Mesenchymal stem cell (in vitro differentiated cells and primary cell): Measurements from ENCODE around the gene PRR7.
"Not testable (repeated sequence)": the region's sequence is repeated elsewhere in the genome, so short reads cannot be mapped to it uniquely, and the experiment has no call there.

Source experiments
- DNase-seq: peaks from one replicate; pipeline ENCODE4 v3.0.0-alpha.2; 2013
- H2AFZ ChIP-seq: one replicate; pipeline ENCODE4 v1.6.1; 2013; ENCODE audit warnings: low read depth, mild to moderate bottlenecking, control low read depth, inconsistent platforms, low read length, moderate library complexity
- H2AK5ac ChIP-seq: 2 replicates; pipeline ENCODE4 v1.6.1; 2013; ENCODE audit warnings: low read length, moderate library complexity, mild to moderate bottlenecking, inconsistent platforms; ENCODE audit not compliant: severe bottlenecking
- H2BK120ac ChIP-seq: one replicate; pipeline ENCODE4 v1.6.1; 2013; ENCODE audit warnings: low read depth, mild to moderate bottlenecking, inconsistent platforms, low read length, moderate library complexity
- H2BK12ac ChIP-seq, 2 experiments: one replicate each; pipeline ENCODE4 v1.6.1; 2013; ENCODE audit warnings: inconsistent platforms in 2 of 2, low read length in 2 of 2, mild to moderate bottlenecking in 2 of 2, moderate library complexity in 2 of 2, control low read depth in 1 of 2
- H2BK15ac ChIP-seq: one replicate; pipeline ENCODE4 v1.6.1; 2013; ENCODE audit warnings: mild to moderate bottlenecking, low read depth, inconsistent platforms; ENCODE audit not compliant: poor library complexity, severe bottlenecking
- H2BK5ac ChIP-seq: 2 replicates; pipeline ENCODE4 v1.6.1; 2013; ENCODE audit warnings: low read depth, mild to moderate bottlenecking, low read length, control low read depth, inconsistent platforms; ENCODE audit not compliant: poor library complexity, severe bottlenecking
- H3K14ac ChIP-seq, 2 experiments: one replicate each; pipeline ENCODE4 v1.6.1; 2013; ENCODE audit warnings: inconsistent platforms in 2 of 2, low read length in 2 of 2, control low read depth in 1 of 2, mild to moderate bottlenecking in 1 of 2, moderate library complexity in 1 of 2
- H3K18ac ChIP-seq, 2 experiments: one replicate each; pipeline ENCODE4 v1.6.1; 2013; ENCODE audit warnings: inconsistent platforms in 2 of 2, low read length in 2 of 2, control low read depth in 1 of 2, low read depth in 1 of 2, mild to moderate bottlenecking in 1 of 2
- H3K23ac ChIP-seq, 2 experiments: one replicate each; pipeline ENCODE4 v1.6.1; 2013; ENCODE audit warnings: inconsistent platforms in 2 of 2, low read length in 2 of 2, mild to moderate bottlenecking in 2 of 2, moderate library complexity in 2 of 2, control low read depth in 1 of 2
- H3K27ac ChIP-seq: 2 replicates; pipeline ENCODE4 v1.5.1; 2013; ENCODE audit warnings: mild to moderate bottlenecking, moderate library complexity, low read length, control low read depth, inconsistent platforms; ENCODE audit not compliant: poor library complexity, severe bottlenecking
- H3K27me3 ChIP-seq, 2 experiments: 2 replicates each; pipeline versions ENCODE4 v1.6.1 to v1.7.0; 2013; ENCODE audit warnings: low read length in 2 of 2, mild to moderate bottlenecking in 2 of 2, moderate library complexity in 2 of 2, control low read depth in 1 of 2, inconsistent platforms in 1 of 2; ENCODE audit not compliant: control insufficient read depth in 1 of 2, insufficient read depth in 1 of 2
- H3K36me3 ChIP-seq, 2 experiments: 2 replicates each; pipeline versions ENCODE4 v1.6.1 to v1.7.0; 2013; ENCODE audit warnings: low read length in 2 of 2, control low read depth in 1 of 2, inconsistent platforms in 1 of 2, low read depth in 1 of 2, mild to moderate bottlenecking in 1 of 2; ENCODE audit not compliant: insufficient read depth in 2 of 2, control insufficient read depth in 1 of 2
- H3K4ac ChIP-seq, 2 experiments: one replicate each; pipeline ENCODE4 v1.6.1; 2013; ENCODE audit warnings: inconsistent platforms in 2 of 2, low read length in 2 of 2, mild to moderate bottlenecking in 2 of 2, moderate library complexity in 2 of 2, control low read depth in 1 of 2, low read depth in 1 of 2
- H3K4me1 ChIP-seq: 2 replicates; pipeline ENCODE4 v1.6.1; 2013; ENCODE audit warnings: low read depth, low read length, control low read depth; ENCODE audit not compliant: control insufficient read depth, insufficient read depth
- H3K4me2 ChIP-seq: 2 replicates; pipeline ENCODE4 v1.6.1; 2013; ENCODE audit warnings: low read length, mild to moderate bottlenecking, inconsistent platforms; ENCODE audit not compliant: poor library complexity, severe bottlenecking
- H3K4me3 ChIP-seq, 2 experiments: 2 replicates each; pipeline versions ENCODE4 v1.5.1 to v1.7.0; 2013; ENCODE audit warnings: low read length in 2 of 2, mild to moderate bottlenecking in 2 of 2, control low read depth in 1 of 2, low read depth in 1 of 2; ENCODE audit not compliant: insufficient read depth in 1 of 2
- H3K79me1 ChIP-seq: replicated peaks from 2 replicates; pipeline ENCODE4 v1.6.1; 2013; ENCODE audit warnings: mild to moderate bottlenecking, control low read depth, low read length, inconsistent platforms; ENCODE audit not compliant: poor library complexity, severe bottlenecking
- H3K9ac ChIP-seq: 2 replicates; pipeline ENCODE4 v1.7.0; 2013; ENCODE audit warnings: mild to moderate bottlenecking, low read length, moderate library complexity
- H3K9me3 ChIP-seq: 2 replicates; pipeline ENCODE4 v1.7.0; 2013; ENCODE audit warnings: mild to moderate bottlenecking, low read length; ENCODE audit not compliant: control insufficient read depth
- H4K8ac ChIP-seq: one replicate; pipeline ENCODE4 v1.6.1; 2013; ENCODE audit warnings: inconsistent platforms, mild to moderate bottlenecking, low read length, moderate library complexity
- H4K91ac ChIP-seq: one replicate; pipeline ENCODE4 v1.6.1; 2013; ENCODE audit warnings: mild to moderate bottlenecking, low read length, inconsistent platforms
- WGBS: methylation state at CpG from one replicate; pipeline ENCODE4 v1.1.7; 2013; ENCODE audit warnings: mixed read lengths; 5-methylcytosine and 5-hydroxymethylcytosine counted together

PRR7 gene

DNA sequence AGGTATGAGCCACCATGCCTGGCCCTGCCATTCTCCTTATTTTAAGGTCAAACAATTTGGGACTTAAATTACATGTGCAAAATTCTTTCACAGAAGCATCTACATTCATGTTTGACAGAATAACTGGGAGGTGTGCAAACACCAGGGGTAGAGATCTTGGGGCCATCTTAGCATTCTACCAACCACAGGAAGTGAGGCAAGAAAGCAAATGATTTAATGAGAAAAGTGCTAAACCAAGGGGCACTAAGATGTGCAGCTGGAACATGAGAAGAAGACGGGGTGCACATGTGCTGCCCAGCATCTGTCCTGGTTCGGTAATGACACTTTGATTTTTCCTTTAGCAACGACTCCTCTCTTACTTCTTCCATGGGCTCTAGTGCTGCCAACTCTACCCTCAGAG, 36.0 kb upstream of the PRR7 start:
- no peak overlapping the region for H4K91ac ChIP-seq

DNA sequence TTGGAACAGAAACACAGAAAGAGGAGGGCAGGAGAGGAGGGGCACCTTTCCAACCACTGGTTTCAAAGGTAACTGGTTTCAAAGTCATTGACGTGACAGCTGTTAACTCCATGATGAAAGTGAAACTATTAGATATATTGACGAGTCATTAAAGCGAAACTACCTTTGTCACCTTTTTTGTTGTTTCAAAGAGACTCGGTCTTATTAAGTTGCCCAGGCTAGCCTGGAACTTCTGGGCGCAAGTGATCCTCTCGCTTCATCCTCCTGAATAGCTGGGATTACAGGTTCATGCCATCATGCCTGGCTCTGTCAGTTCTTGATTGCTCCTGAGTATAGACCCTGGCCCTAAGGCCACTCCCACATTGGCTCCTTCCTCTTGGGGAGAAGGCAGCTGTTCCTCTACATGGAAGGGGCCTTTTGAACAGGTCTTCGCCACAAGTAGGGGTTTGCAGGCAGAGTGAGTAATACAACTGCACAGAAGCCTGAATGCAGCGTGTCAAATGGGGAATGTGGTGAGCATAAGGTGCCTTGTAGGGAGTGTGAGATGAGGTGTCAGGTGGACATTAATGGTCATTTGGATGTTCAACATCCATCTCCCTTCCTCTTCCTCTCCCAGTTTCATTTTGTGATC, 33.9 kb upstream of the PRR7 start:
- H3K9ac ChIP-seq, result no peak overlapping the region
- H3K4me1 ChIP-seq, result no peaks in the 10 kb centered on the region
- no peak overlapping the region for H2BK15ac ChIP-seq
- H2BK12ac ChIP-seq, result no peak overlapping the region
- no peak overlapping the region for H3K27ac ChIP-seq
- no peak overlapping the region for H3K18ac ChIP-seq
- H2AK5ac ChIP-seq, result no peak overlapping the region
- peaks cover 0 to 42% of the 10 kb centered on the region in 2 experiments for H3K27me3 ChIP-seq
- WGBS, result 92% methylated on average over 7 of the region's 8 CpGs
- H4K8ac ChIP-seq, result no peak overlapping the region
- H2AFZ ChIP-seq, result no peak overlapping the region
- H3K36me3 ChIP-seq, result no peaks in the 10 kb centered on the region
- H3K14ac ChIP-seq, result no peak overlapping the region
- H3K4me3 ChIP-seq, result no peak overlapping the region
- H2BK120ac ChIP-seq, result no peak overlapping the region
- H3K9me3 ChIP-seq, result no peaks in the 10 kb centered on the region
- H3K4ac ChIP-seq, result no peak overlapping the region
- no peak overlapping the region for H3K23ac ChIP-seq
- H3K4me2 ChIP-seq, result no peak overlapping the region
- H2BK5ac ChIP-seq, result no peak overlapping the region
- no peak for DNase-seq
- no peaks in the 10 kb centered on the region for H3K79me1 ChIP-seq
- H4K91ac ChIP-seq, result no peak overlapping the region

More for the DNA sequence above, 36.0 kb upstream of the PRR7 start:
- no peak overlapping the region for H3K18ac ChIP-seq
- no peak overlapping the region for H2AFZ ChIP-seq
- no peak overlapping the region for H3K4ac ChIP-seq
- no peak overlapping the region for H2BK5ac ChIP-seq
- WGBS, result 77% methylated on average over 3 of the region's 3 CpGs
- no peak overlapping the region for H2AK5ac ChIP-seq
- DNase-seq, result no peak
- H2BK15ac ChIP-seq, result no peak overlapping the region
- H3K23ac ChIP-seq, result no peak overlapping the region
- no peak overlapping the region for H3K4me3 ChIP-seq
- H3K4me1 ChIP-seq, result no peaks in the 10 kb centered on the region
- no peak overlapping the region for H2BK120ac ChIP-seq
- H4K8ac ChIP-seq, result no peak overlapping the region
- H3K27me3 ChIP-seq, result peaks cover 0 to 57% of the 10 kb centered on the region in 2 experiments
- no peak overlapping the region for H3K14ac ChIP-seq
- H3K27ac ChIP-seq, result no peak overlapping the region
- no peak overlapping the region for H3K4me2 ChIP-seq
- H3K36me3 ChIP-seq, result no peaks in the 10 kb centered on the region
- no peak overlapping the region for H3K9ac ChIP-seq
- no peaks in the 10 kb centered on the region for H3K9me3 ChIP-seq
- H2BK12ac ChIP-seq, result no peak overlapping the region
- no peaks in the 10 kb centered on the region for H3K79me1 ChIP-seq

- no peaks in the 10 kb centered on the region for H3K79me1 ChIP-seq
Measured at GRCh38 chr5:177414481-177414880, 32.1 kb upstream of the PRR7 start.

GRCh38 chr5:177417081-177417480, 29.5 kb upstream of the PRR7 start:
- not testable (repeated sequence) for H2BK12ac ChIP-seq, DNase-seq
- 94% methylated on average over 6 of the region's 6 CpGs for WGBS

More at GRCh38 chr5:177414481-177414880, 32.1 kb upstream of the PRR7 start:
- H3K18ac ChIP-seq, result no peak overlapping the region
- no peaks in the 10 kb centered on the region for H3K4me1 ChIP-seq
- no peak overlapping the region for H2BK5ac ChIP-seq
- H4K8ac ChIP-seq, result no peak overlapping the region
- H3K4ac ChIP-seq, result no peak overlapping the region
- H2AFZ ChIP-seq, result no peak overlapping the region
- no peak overlapping the region for H3K4me3 ChIP-seq
- H2AK5ac ChIP-seq, result no peak overlapping the region
- H3K4me2 ChIP-seq, result no peak overlapping the region
- no peaks in the 10 kb centered on the region for H3K36me3 ChIP-seq
- H3K23ac ChIP-seq, result no peak overlapping the region
- H2BK15ac ChIP-seq, result no peak overlapping the region
- H3K14ac ChIP-seq, result no peak overlapping the region
- H3K27ac ChIP-seq, result no peak overlapping the region
- 100% methylated on average over 1 of the region's 3 CpGs for WGBS
- H3K27me3 ChIP-seq, result peaks cover 0 to 25% of the 10 kb centered on the region in 2 experiments
- no peak overlapping the region for H2BK120ac ChIP-seq
- no peaks in the 10 kb centered on the region for H3K9me3 ChIP-seq
- H2BK12ac ChIP-seq, result no peak overlapping the region
- H3K9ac ChIP-seq, result no peak overlapping the region
- H4K91ac ChIP-seq, result no peak overlapping the region
- DNase-seq, result no peak

More at GRCh38 chr5:177417081-177417480, 29.5 kb upstream of the PRR7 start:
- not testable (repeated sequence) for H3K23ac ChIP-seq, H4K8ac ChIP-seq, H3K4me2 ChIP-seq, H3K9me3 ChIP-seq, H3K79me1 ChIP-seq, H3K27ac ChIP-seq, H3K36me3 ChIP-seq, H4K91ac ChIP-seq, H2BK15ac ChIP-seq, H3K9ac ChIP-seq, H3K18ac ChIP-seq, H2BK120ac ChIP-seq, H2AFZ ChIP-seq, H2AK5ac ChIP-seq, H3K4me3 ChIP-seq, H3K4me1 ChIP-seq, H2BK5ac ChIP-seq, H3K4ac ChIP-seq, H3K14ac ChIP-seq
- H3K27me3 ChIP-seq, result peaks cover 0 to 18% of the 10 kb centered on the region in 2 experiments
